ENCODE data around the gene IFNA5.

Gene IFNA5

GRCh38 chr9:21322911-21323461 lies 17.9 kb upstream of the IFNA5 start:
- H3K36me3 ChIP-seq (ENCODE audit: insufficient read depth, low read length): 0 out of 2 replicates have a peak, but pooled peaks cover 5% of the 10 kb centered on the region
- no peak overlapping the region for H3K9ac ChIP-seq (ENCODE audit: low read depth, low read length)
- no peaks in the 10 kb centered on the region for H3K27me3 ChIP-seq (ENCODE audit: insufficient read depth, low read length)
- 94% methylated on average over 5 of the region's 5 CpGs for WGBS
- H3K9me3 ChIP-seq (ENCODE audit: insufficient read depth, low read depth, low read length): no peaks in the 10 kb centered on the region
- 0 out of 2 replicates have a peak, but pooled peaks cover 4% of the 10 kb centered on the region for H3K4me1 ChIP-seq (ENCODE audit: insufficient read depth, low read length)
- H3K27ac ChIP-seq (ENCODE audit: low read depth, low read length): no peak overlapping the region
- no peak overlapping the region for H3K4me3 ChIP-seq (ENCODE audit: low read length)

- Histone ChIP-seq H3K36me3 (ENCODE audit: insufficient read depth, low read length) (0 out of 2 replicates have a peak, but pooled peaks cover 5% of the 10 kb centered on the region), H3K27ac (ENCODE audit: low read depth, low read length) (no peak overlapping the region), H3K4me3 (ENCODE audit: low read length) (no peak overlapping the region), H3K4me1 (ENCODE audit: insufficient read depth, low read length) (0 out of 2 replicates have a peak, but pooled peaks cover 4% of the 10 kb centered on the region), H3K9ac (ENCODE audit: low read depth, low read length) (no peak overlapping the region), H3K9me3 (ENCODE audit: insufficient read depth, low read depth, low read length) (no peaks in the 10 kb centered on the region), H3K27me3 (ENCODE audit: insufficient read depth, low read length) (peaks cover 7% of the 10 kb centered on the region; the same call in 1 of the 2 replicates)
- 90% methylated on average over 2 of the region's 2 CpGs for WGBS
Measured at GRCh38 chr9:21320465-21320864, 15.4 kb upstream of the IFNA5 start.

- WGBS: 16% methylated on average over 4 of the region's 7 CpGs
Measured at GRCh38 chr9:21317956-21318923, 13.1 kb upstream of the IFNA5 start.

GRCh38 chr9:21316860-21317259 lies 11.7 kb upstream of the IFNA5 start:
- H3K4me1 ChIP-seq (ENCODE audit: insufficient read depth, low read length): 0 out of 2 replicates have a peak, but pooled peaks cover 4% of the 10 kb centered on the region
- H3K9me3 ChIP-seq (ENCODE audit: insufficient read depth, low read depth, low read length): no peaks in the 10 kb centered on the region
- H3K36me3 ChIP-seq (ENCODE audit: insufficient read depth, low read length): no peaks in the 10 kb centered on the region
- H3K27ac ChIP-seq (ENCODE audit: low read depth, low read length): no peak overlapping the region
- H3K9ac ChIP-seq (ENCODE audit: low read depth, low read length): no peak overlapping the region
- WGBS: 47% methylated on average over 3 of the region's 3 CpGs
- H3K27me3 ChIP-seq (ENCODE audit: insufficient read depth, low read length): peaks cover 7% of the 10 kb centered on the region; the same call in 1 of the 2 replicates
- no peak overlapping the region for H3K4me3 ChIP-seq (ENCODE audit: low read length)

More at GRCh38 chr9:21317956-21318923, 13.1 kb upstream of the IFNA5 start:
- 0 out of 2 replicates have a peak, but pooled peaks cover 4% of the 10 kb centered on the region for H3K4me1 ChIP-seq (ENCODE audit: insufficient read depth, low read length)
- peaks cover 7% of the 10 kb centered on the region; the same call in 1 of the 2 replicates for H3K27me3 ChIP-seq (ENCODE audit: insufficient read depth, low read length)
- no peaks in the 10 kb centered on the region for H3K9me3 ChIP-seq (ENCODE audit: insufficient read depth, low read depth, low read length)
- H3K4me3 ChIP-seq (ENCODE audit: low read length): no peak overlapping the region
- H3K36me3 ChIP-seq (ENCODE audit: insufficient read depth, low read length): 0 out of 2 replicates have a peak, but pooled peaks cover 2% of the 10 kb centered on the region
- H3K9ac ChIP-seq (ENCODE audit: low read depth, low read length): no peak overlapping the region
- no peak overlapping the region for H3K27ac ChIP-seq (ENCODE audit: low read depth, low read length)

GRCh38 chr9:21316032-21316842 lies 11.1 kb upstream of the IFNA5 start:
- no peak overlapping the region for H3K4me3 ChIP-seq (ENCODE audit: low read length)
- 85% methylated on average over 8 of the region's 8 CpGs for WGBS
- H3K9me3 ChIP-seq (ENCODE audit: insufficient read depth, low read depth, low read length): no peaks in the 10 kb centered on the region
- no peak overlapping the region for H3K27ac ChIP-seq (ENCODE audit: low read depth, low read length)
- 0 out of 2 replicates have a peak, but pooled peaks cover 4% of the 10 kb centered on the region for H3K4me1 ChIP-seq (ENCODE audit: insufficient read depth, low read length)
- no peaks in the 10 kb centered on the region for H3K36me3 ChIP-seq (ENCODE audit: insufficient read depth, low read length)
- H3K9ac ChIP-seq (ENCODE audit: low read depth, low read length): no peak overlapping the region
- peaks cover 7% of the 10 kb centered on the region; the same call in 1 of the 2 replicates for H3K27me3 ChIP-seq (ENCODE audit: insufficient read depth, low read length)

GRCh38 chr9:21314152-21314551 lies 9.0 kb upstream of the IFNA5 start:
- Histone ChIP-seq H3K9me3 (ENCODE audit: insufficient read depth, low read depth, low read length) (no peaks in the 10 kb centered on the region), H3K4me3 (ENCODE audit: low read length) (no peak overlapping the region), H3K36me3 (ENCODE audit: insufficient read depth, low read length) (no peaks in the 10 kb centered on the region), H3K27ac (ENCODE audit: low read depth, low read length) (no peak overlapping the region), H3K27me3 (ENCODE audit: insufficient read depth, low read length) (peaks cover 7% of the 10 kb centered on the region; the same call in 1 of the 2 replicates), H3K4me1 (ENCODE audit: insufficient read depth, low read length) (0 out of 2 replicates have a peak, but pooled peaks cover 4% of the 10 kb centered on the region), H3K9ac (ENCODE audit: low read depth, low read length) (no peak overlapping the region)
- WGBS: 92% methylated on average over 2 of the region's 2 CpGs

- Histone ChIP-seq H3K27me3 (ENCODE audit: insufficient read depth, low read length) (peaks cover 7% of the 10 kb centered on the region; the same call in 1 of the 2 replicates), H3K36me3 (ENCODE audit: insufficient read depth, low read length) (no peaks in the 10 kb centered on the region), H3K4me1 (ENCODE audit: insufficient read depth, low read length) (no peaks in the 10 kb centered on the region), H3K9me3 (ENCODE audit: insufficient read depth, low read depth, low read length) (no peaks in the 10 kb centered on the region), H3K4me3 (ENCODE audit: low read length) (no peak overlapping the region), H3K27ac (ENCODE audit: low read depth, low read length) (no peak overlapping the region), H3K9ac (ENCODE audit: low read depth, low read length) (no peak overlapping the region)
- no CpG with 5 or more reads among the region's 1 CpG for WGBS
Measured at GRCh38 chr9:21311889-21312288, 6.8 kb upstream of the IFNA5 start.

GRCh38 chr9:21295992-21296391 lies 9.1 kb downstream of the IFNA5 start:
- Histone ChIP-seq H3K27ac (ENCODE audit: low read depth, low read length) (no peak overlapping the region), H3K4me3 (ENCODE audit: low read length) (no peak overlapping the region), H3K27me3 (ENCODE audit: insufficient read depth, low read length) (peaks cover 23% of the 10 kb centered on the region), H3K9me3 (ENCODE audit: insufficient read depth, low read depth, low read length) (no peaks in the 10 kb centered on the region), H3K9ac (ENCODE audit: low read depth, low read length) (no peak overlapping the region), H3K36me3 (ENCODE audit: insufficient read depth, low read length) (no peaks in the 10 kb centered on the region), H3K4me1 (ENCODE audit: insufficient read depth, low read length) (no peaks in the 10 kb centered on the region)
- 88% methylated on average over 1 of the region's 1 CpG for WGBS

- Histone ChIP-seq H3K27ac (ENCODE audit: low read depth, low read length) (no peak overlapping the region), H3K27me3 (ENCODE audit: insufficient read depth, low read length) (peaks cover 28% of the 10 kb centered on the region), H3K4me3 (ENCODE audit: low read length) (no peak overlapping the region), H3K36me3 (ENCODE audit: insufficient read depth, low read length) (no peaks in the 10 kb centered on the region), H3K4me1 (ENCODE audit: insufficient read depth, low read length) (no peaks in the 10 kb centered on the region), H3K9me3 (ENCODE audit: insufficient read depth, low read depth, low read length) (no peaks in the 10 kb centered on the region), H3K9ac (ENCODE audit: low read depth, low read length) (no peak overlapping the region)
- 84% methylated on average over 6 of the region's 6 CpGs for WGBS
Measured at GRCh38 chr9:21294904-21295538, 10.1 kb downstream of the IFNA5 start.

GRCh38 chr9:21294364-21294774 lies 10.7 kb downstream of the IFNA5 start:
- H3K4me1 ChIP-seq (ENCODE audit: insufficient read depth, low read length): no peaks in the 10 kb centered on the region
- no peaks in the 10 kb centered on the region for H3K9me3 ChIP-seq (ENCODE audit: insufficient read depth, low read depth, low read length)
- peaks cover 34% of the 10 kb centered on the region for H3K27me3 ChIP-seq (ENCODE audit: insufficient read depth, low read length)
- no peak overlapping the region for H3K27ac ChIP-seq (ENCODE audit: low read depth, low read length)
- no peaks in the 10 kb centered on the region for H3K36me3 ChIP-seq (ENCODE audit: insufficient read depth, low read length)
- no peak overlapping the region for H3K4me3 ChIP-seq (ENCODE audit: low read length)
- 76% methylated on average over 1 of the region's 1 CpG for WGBS
- no peak overlapping the region for H3K9ac ChIP-seq (ENCODE audit: low read depth, low read length)
